T47D (cell line): ENCODE results near the gene TNS4.

Experiments
- DNase-seq, 2 experiments: peaks; one replicate each; pipeline versions ENCODE4 v3.0.0 to v3.0.0-alpha.2; 2011 to 2012; ENCODE audit warnings: low read depth in 1 of 2, low spot score in 1 of 2
- JUND ChIP-seq: IDR thresholded peaks from 2 replicates; pipeline ENCODE4 v1.6.1; 2012; ENCODE audit warnings: low read depth
- in situ Hi-C: cut with HindIII; loops from 2 replicates; pipeline ENCODE4 v1.10.0; 2016; ENCODE audit warnings: low sequenced_read_pairs, low pct_unique_long_range_greater_than_20kb

TNS4 gene

DNA sequence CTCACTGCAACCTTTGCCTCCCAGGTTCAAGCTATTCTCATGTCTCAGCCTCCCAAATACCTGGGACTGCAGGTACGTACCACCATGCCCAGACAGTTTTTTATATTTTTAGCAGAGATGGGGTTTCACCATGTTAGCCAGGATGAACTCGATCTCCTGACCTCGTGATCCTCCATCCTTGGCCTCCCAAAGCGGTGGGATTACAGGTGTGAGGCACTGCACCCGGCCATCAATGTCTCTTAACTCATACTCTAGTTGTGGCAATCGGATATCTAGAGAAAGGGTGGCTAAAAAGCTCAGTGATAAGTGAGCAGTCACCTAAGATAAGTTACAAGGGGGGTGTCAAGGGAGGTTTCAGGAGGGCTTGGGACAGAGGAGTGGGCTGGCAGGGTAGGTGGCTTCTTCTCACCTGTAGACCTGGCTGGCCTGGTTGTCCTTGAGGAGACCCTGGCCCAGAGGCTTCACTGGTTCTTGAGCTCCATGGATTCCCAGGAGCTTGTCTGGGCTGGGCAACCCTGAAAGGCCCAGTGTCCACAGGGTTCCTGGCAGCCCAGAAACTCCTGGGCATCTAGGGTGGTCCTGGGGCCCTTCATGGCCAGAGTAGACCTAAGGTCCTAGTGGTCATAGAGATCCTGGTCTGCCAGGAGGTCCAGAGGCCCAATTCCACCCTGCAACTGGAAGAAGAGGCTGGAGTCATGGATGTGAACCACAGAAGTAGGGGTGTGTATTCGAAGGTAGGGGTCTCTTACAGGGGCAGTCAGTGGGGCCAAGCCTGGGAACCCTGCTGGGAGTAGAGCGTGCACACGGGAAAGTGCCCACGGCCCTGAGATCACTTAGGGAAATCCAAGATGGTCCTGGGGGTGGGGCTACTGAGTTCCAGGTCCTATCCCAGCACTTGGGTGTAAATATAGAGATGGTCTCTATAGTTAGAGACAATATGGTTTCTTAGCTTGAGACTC lies 70.9 kb downstream of the TNS4 start:
- no peak for TF ChIP-seq JUND
- no peak for DNase-seq
- in situ Hi-C loops, result no loop called here

DNA sequence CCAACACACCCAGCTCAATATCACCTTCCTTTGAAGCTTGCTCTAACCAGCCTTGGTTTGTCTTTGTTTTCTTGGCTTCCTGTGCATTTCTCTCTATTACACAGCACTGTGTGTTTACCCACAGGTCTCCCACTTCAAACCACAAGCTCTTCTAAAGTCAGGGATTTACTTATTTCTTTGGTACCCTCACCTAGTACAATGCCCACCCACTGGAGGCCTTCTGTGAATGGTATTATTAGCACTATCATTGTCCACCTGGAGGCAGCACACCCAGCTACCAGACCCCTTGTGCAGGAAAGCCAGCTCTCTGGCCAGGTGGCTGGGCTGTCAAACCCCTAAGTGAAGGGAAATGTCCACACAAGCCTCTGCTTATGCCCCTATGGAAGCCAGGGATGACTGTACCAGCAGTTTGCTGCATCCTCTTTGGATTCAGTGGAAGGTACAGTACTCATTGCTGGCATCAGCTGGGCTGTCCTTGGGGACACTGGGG lies 74.4 kb downstream of the TNS4 start:
- in situ Hi-C loops, result no loop called here
- DNase-seq, result no peak
- TF ChIP-seq JUND, result no peak
